ENCODE data around the gene ACR. TPM values are rescaled to one million over a fixed set of nuclear protein-coding genes. Genes with fewer than 3 reads are reported as not detected.

The ACR gene
- total RNA-seq, 8 experiments from 2014 or later, result 0.33 to 1.00 (median 0.63) TPM; not detected in 4

GRCh38 chr22:50725597-50725996 lies 12.4 kb upstream of the ACR start:
- H3K4me1 ChIP-seq (replicated peaks in 1 of 2), result no peaks in the 10 kb centered on the region
- no peak overlapping the region for H3K4me3 ChIP-seq
- no peak overlapping the region for H3K27ac ChIP-seq
- WGBS, 10 experiments, result 87 to 100% (median 100%) methylated on average over 1 to 7 of the region's 7 CpGs; no CpG with 5 or more reads in 6 of the 10 experiments
- in situ Hi-C loops (cut with MboI; ENCODE audit: low pct_unique_long_range_greater_than_20kb in 2 of 9, low sequenced_read_pairs in 9 of 9, unreplicated experiment in 9 of 9), result no loop called here
- ATAC-seq (replicated peaks in 6 of 8), result no peak

- no peak overlapping the region for H3K27ac ChIP-seq
- no peak for ATAC-seq (replicated peaks in 6 of 8)
- no peak overlapping the region for H3K4me3 ChIP-seq
- in situ Hi-C loops (cut with MboI; ENCODE audit: low pct_unique_long_range_greater_than_20kb in 2 of 9, low sequenced_read_pairs in 9 of 9, unreplicated experiment in 9 of 9), result no loop called here
- H3K4me1 ChIP-seq (replicated peaks in 1 of 2), result no peaks in the 10 kb centered on the region
- WGBS, 10 experiments, result 67 to 100% (median 83%) methylated on average over 1 to 5 of the region's 14 CpGs; no CpG with 5 or more reads in 4 of the 10 experiments
Measured at GRCh38 chr22:50726643-50727340, 11.2 kb upstream of the ACR start.

- ATAC-seq (replicated peaks in 6 of 8), result peak in 3 of 8 experiments; percentile 5 to 24 (median 7)
- in situ Hi-C loops (cut with MboI; ENCODE audit: low pct_unique_long_range_greater_than_20kb in 2 of 9, low sequenced_read_pairs in 9 of 9, unreplicated experiment in 9 of 9), result no loop called here
- Histone ChIP-seq H3K4me1 (replicated peaks in 1 of 2) (peaks cover 3 to 7% of the 10 kb centered on the region in 2 donors), H3K4me3 (no peak overlapping the region), H3K27ac (no peak overlapping the region)
- WGBS, 10 experiments, result 78 to 100% (median 90%) methylated on average over 1 to 8 of the region's 23 CpGs; no CpG with 5 or more reads in 6 of the 10 experiments
Measured at GRCh38 chr22:50727678-50728522, 10.1 kb upstream of the ACR start.

- Histone ChIP-seq H3K4me1 (replicated peaks in 1 of 2) (peaks cover 9 to 14% of the 10 kb centered on the region in 2 donors), H3K4me3 (no peak overlapping the region), H3K27ac (no peak overlapping the region)
- in situ Hi-C loops (cut with MboI; ENCODE audit: low pct_unique_long_range_greater_than_20kb in 2 of 9, low sequenced_read_pairs in 9 of 9, unreplicated experiment in 9 of 9), result no loop called here
- no peak for ATAC-seq (replicated peaks in 6 of 8)
- no CpG with 5 or more reads among the region's 2 CpGs for WGBS, 10 experiments
Measured at GRCh38 chr22:50728523-50728931, 9.5 kb upstream of the ACR start.

GRCh38 chr22:50729391-50730012 lies 8.5 kb upstream of the ACR start:
- 20 to 100% (median 80%) methylated on average over 1 of the region's 21 CpGs; no CpG with 5 or more reads in 7 of the 10 experiments for WGBS, 10 experiments
- in situ Hi-C loops (cut with MboI; ENCODE audit: low pct_unique_long_range_greater_than_20kb in 2 of 9, low sequenced_read_pairs in 9 of 9, unreplicated experiment in 9 of 9), result no loop called here
- no peak overlapping the region for H3K27ac ChIP-seq
- no peak overlapping the region for H3K4me3 ChIP-seq
- no peak for ATAC-seq (replicated peaks in 6 of 8)
- H3K4me1 ChIP-seq (replicated peaks in 1 of 2), result peaks cover 19 to 23% of the 10 kb centered on the region in 2 donors

- in situ Hi-C loops (cut with MboI; ENCODE audit: low pct_unique_long_range_greater_than_20kb in 2 of 9, low sequenced_read_pairs in 9 of 9, unreplicated experiment in 9 of 9), result no loop called here
- Histone ChIP-seq H3K27ac (no peak overlapping the region), H3K4me3 (no peak overlapping the region), H3K4me1 (replicated peaks in 1 of 2) (peaks cover 19 to 23% of the 10 kb centered on the region in 2 donors)
- ATAC-seq (replicated peaks in 6 of 8), result no peak
- 40 to 80% (median 77%) methylated on average over 1 to 9 of the region's 54 CpGs; no CpG with 5 or more reads in 5 of the 10 experiments for WGBS, 10 experiments
Measured at GRCh38 chr22:50730013-50730891, 7.8 kb upstream of the ACR start.

GRCh38 chr22:50730941-50731661 lies 6.9 kb upstream of the ACR start:
- no CpG with 5 or more reads among the region's 76 CpGs for WGBS, 10 experiments
- H3K4me3 ChIP-seq, result no peak overlapping the region

GRCh38 chr22:50731811-50732624 lies 6.0 kb upstream of the ACR start:
- Histone ChIP-seq H3K4me1 (replicated peaks in 1 of 2) (peaks cover 19 to 23% of the 10 kb centered on the region in 2 donors), H3K4me3 (no peak overlapping the region), H3K27ac (no peak overlapping the region)
- in situ Hi-C loops (cut with MboI; ENCODE audit: low pct_unique_long_range_greater_than_20kb in 2 of 9, low sequenced_read_pairs in 9 of 9, unreplicated experiment in 9 of 9), result no loop called here
- WGBS, 10 experiments, result 20 to 100% (median 40%) methylated on average over 1 to 13 of the region's 32 CpGs; no CpG with 5 or more reads in 5 of the 10 experiments
- ATAC-seq (replicated peaks in 6 of 8), result peak; percentile 16 to 85 (median 31)

More at GRCh38 chr22:50730941-50731661, 6.9 kb upstream of the ACR start:
- peaks cover 19 to 23% of the 10 kb centered on the region in 2 donors for H3K4me1 ChIP-seq (replicated peaks in 1 of 2)
- in situ Hi-C loops (cut with MboI; ENCODE audit: low pct_unique_long_range_greater_than_20kb in 2 of 9, low sequenced_read_pairs in 9 of 9, unreplicated experiment in 9 of 9), result no loop called here
- ATAC-seq (replicated peaks in 6 of 8), result peak in 3 of 8 experiments; percentile 29 to 68 (median 59)
- no peak overlapping the region for H3K27ac ChIP-seq

- no peak for ATAC-seq (replicated peaks in 6 of 8)
- no peak overlapping the region for H3K4me3 ChIP-seq
- peaks cover 19 to 23% of the 10 kb centered on the region in 2 donors for H3K4me1 ChIP-seq (replicated peaks in 1 of 2)
- WGBS, 10 experiments, result 20 to 85% (median 70%) methylated on average over 1 to 8 of the region's 12 CpGs; no CpG with 5 or more reads in 5 of the 10 experiments
- in situ Hi-C loops (cut with MboI; ENCODE audit: low pct_unique_long_range_greater_than_20kb in 2 of 9, low sequenced_read_pairs in 9 of 9, unreplicated experiment in 9 of 9), result no loop called here
- H3K27ac ChIP-seq, result peak overlapping the region in 1 of 2 donors; percentile 74
Measured at GRCh38 chr22:50732681-50733080, 5.3 kb upstream of the ACR start.

GRCh38 chr22:50733521-50734342 lies 4.3 kb upstream of the ACR start:
- ATAC-seq (replicated peaks in 6 of 8), result peak; percentile 12 to 98 (median 96)
- 25 to 82% (median 52%) methylated on average over 1 to 13 of the region's 22 CpGs; no CpG with 5 or more reads in 4 of the 10 experiments for WGBS, 10 experiments

More at GRCh38 chr22:50733521-50734342, 4.3 kb upstream of the ACR start:
- in situ Hi-C loops (cut with MboI; ENCODE audit: low pct_unique_long_range_greater_than_20kb in 2 of 9, low sequenced_read_pairs in 9 of 9, unreplicated experiment in 9 of 9), result no loop called here
- Histone ChIP-seq H3K4me3 (no peak overlapping the region), H3K27ac (peak overlapping the region; percentile 74 to 77), H3K4me1 (replicated peaks in 1 of 2) (peaks cover 19 to 23% of the 10 kb centered on the region in 2 donors)
